Stomach smooth muscle (tissue), 2 donors: ENCODE measurements around the gene ZNF8.
A peak's percentile ranks its signal among the peaks of the same experiment; 100 is the strongest.

Experiments
- H3K27ac ChIP-seq: one replicate; pipeline ENCODE4 v1.7.0; 2013; ENCODE audit warnings: mild to moderate bottlenecking, low read length, inconsistent platforms
- H3K27me3 ChIP-seq, 2 donors: one replicate each; pipeline ENCODE4 v1.7.0; 2013; ENCODE audit warnings: low read length in 2 of 2; ENCODE audit not compliant: insufficient read depth in 2 of 2, control insufficient read depth in 1 of 2
- H3K36me3 ChIP-seq, 2 donors: one replicate each; pipeline ENCODE4 v1.7.0; 2013; ENCODE audit warnings: low read length in 2 of 2; ENCODE audit not compliant: control insufficient read depth in 2 of 2, insufficient read depth in 2 of 2
- H3K4me1 ChIP-seq: one replicate; pipeline ENCODE4 v1.7.0; 2013; ENCODE audit warnings: low read length; ENCODE audit not compliant: control insufficient read depth, insufficient read depth
- H3K4me3 ChIP-seq, 2 donors: one replicate each; pipeline ENCODE4 v1.7.0; 2013; ENCODE audit warnings: low read length in 2 of 2
- H3K9ac ChIP-seq, 2 donors: one replicate each; pipeline ENCODE4 v1.7.0; 2013; ENCODE audit warnings: low read length in 2 of 2, mild to moderate bottlenecking in 1 of 2
- H3K9me3 ChIP-seq, 2 donors: one replicate each; pipeline ENCODE4 v1.7.0; 2013; ENCODE audit warnings: low read length in 2 of 2; ENCODE audit not compliant: control insufficient read depth in 2 of 2
- donor health status: healthy.
- donor health status: Pancreatic carcinoma.

The ZNF8 gene

DNA sequence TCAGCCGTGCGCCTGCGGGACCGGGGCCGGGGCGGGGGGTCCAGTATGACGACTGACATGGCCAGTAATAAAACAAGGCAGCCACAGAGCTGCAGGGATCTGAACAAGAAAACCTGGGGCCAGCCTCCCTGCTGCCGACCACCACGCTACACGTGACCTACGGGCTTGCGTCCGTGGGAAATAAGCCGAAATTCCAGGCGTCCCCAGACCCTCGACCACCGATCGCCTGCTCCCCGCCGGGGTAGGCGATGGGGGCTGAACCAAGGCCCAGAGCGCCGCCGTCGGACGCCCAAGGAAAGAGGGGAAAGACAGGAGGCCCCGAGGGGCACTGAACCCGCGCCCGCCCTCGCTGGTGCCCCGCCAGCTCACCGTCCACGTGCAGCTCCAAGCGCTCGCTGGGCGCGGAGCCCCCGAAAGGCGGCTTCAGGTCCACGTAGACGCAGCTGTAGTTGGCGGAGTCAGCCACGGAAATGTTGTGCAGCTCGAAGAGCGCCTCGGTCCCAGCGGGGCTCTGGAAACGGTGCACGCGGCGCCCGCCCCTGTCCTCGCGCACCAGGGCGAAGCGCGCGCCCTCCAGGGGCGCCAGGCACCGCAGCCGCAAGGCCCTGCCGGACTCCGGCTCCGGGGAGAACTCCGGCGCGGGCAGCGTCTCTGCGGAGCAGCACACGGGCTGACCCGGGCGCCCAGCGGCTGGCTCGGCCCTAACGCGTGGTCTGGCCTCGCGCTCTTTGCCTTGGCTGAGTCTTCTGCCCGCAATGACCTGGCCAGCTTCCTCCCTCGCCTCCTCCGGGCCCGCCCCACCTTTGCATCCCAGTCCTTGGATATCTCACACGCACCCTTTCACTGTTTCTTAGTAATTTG, 71.5 kb downstream of the ZNF8 start:
- Histone ChIP-seq H3K9me3 (no peaks in the 10 kb centered on the region), H3K27me3 (peaks cover 52 to 64% of the 10 kb centered on the region in 2 donors), H3K9ac (no peak overlapping the region), H3K27ac (no peak overlapping the region), H3K4me3 (peak overlapping the region in 1 of 2 donors; percentile 29), H3K36me3 (no peaks in the 10 kb centered on the region), H3K4me1 (peaks cover 8% of the 10 kb centered on the region)

DNA sequence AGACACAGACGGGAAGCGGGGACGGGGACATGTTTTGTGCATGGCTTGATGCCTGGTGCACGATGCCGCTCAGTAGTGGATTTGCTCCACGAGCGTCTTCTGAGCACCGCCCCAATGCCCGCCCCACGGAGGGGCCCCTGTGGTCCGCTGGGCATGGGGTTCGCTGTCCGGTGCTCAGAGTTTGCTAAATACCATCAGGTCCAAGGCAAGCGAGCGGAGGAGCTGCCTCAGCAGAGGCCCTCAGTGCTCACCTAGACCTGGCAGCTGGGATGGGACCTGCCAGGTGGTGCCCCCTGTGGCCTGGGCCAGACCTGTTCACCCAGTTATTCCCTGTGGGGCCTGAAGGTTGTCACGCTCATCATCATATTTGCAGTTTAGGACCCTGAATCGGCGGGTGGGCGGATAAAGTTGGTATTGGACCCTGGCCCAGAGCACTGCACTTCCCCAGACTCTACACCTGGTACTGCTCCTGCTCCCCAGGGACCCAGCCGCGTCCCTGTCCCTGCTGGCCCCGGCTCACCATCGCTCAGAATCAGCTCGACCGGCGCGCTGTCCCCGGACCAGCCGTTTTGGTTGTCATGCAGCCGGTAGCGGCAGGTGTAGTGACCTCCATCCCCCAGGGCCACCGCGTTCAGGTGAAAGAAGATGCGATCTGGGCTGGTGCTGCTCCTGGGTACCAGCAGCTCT, 72.3 kb downstream of the ZNF8 start:
- Histone ChIP-seq H3K4me1 (peaks cover 8% of the 10 kb centered on the region), H3K9me3 (no peaks in the 10 kb centered on the region), H3K27ac (no peak overlapping the region), H3K9ac (no peak overlapping the region), H3K27me3 (peaks cover 56 to 72% of the 10 kb centered on the region in 2 donors), H3K36me3 (no peaks in the 10 kb centered on the region), H3K4me3 (no peak overlapping the region)

GRCh38 chr19:58351558-58351878, 72.8 kb downstream of the ZNF8 start:
- H3K27me3 ChIP-seq, result peaks cover 56 to 77% of the 10 kb centered on the region in 2 donors
- no peak overlapping the region for H3K27ac ChIP-seq
- no peak overlapping the region for H3K4me3 ChIP-seq
- no peak overlapping the region for H3K9ac ChIP-seq
- H3K36me3 ChIP-seq, result no peaks in the 10 kb centered on the region
- H3K4me1 ChIP-seq, result peaks cover 11% of the 10 kb centered on the region
- H3K9me3 ChIP-seq, result no peaks in the 10 kb centered on the region

GRCh38 chr19:58351990-58352755, 73.4 kb downstream of the ZNF8 start:
- Histone ChIP-seq H3K4me1 (peaks cover 16% of the 10 kb centered on the region), H3K36me3 (no peaks in the 10 kb centered on the region), H3K27me3 (peaks cover 56 to 79% of the 10 kb centered on the region in 2 donors), H3K9me3 (no peaks in the 10 kb centered on the region), H3K4me3 (no peak overlapping the region), H3K27ac (no peak overlapping the region), H3K9ac (no peak overlapping the region)
